GM21576 (cell line): ENCODE data around the gene MFAP5.

ENCODE experiments used
- ATAC-seq: cut with Tn5 transposase; IDR thresholded peaks from one replicate; pipeline ENCODE4 v1.9.1; 2021; ENCODE audit warnings: mild to moderate bottlenecking, moderate library complexity; ENCODE audit not compliant: unreplicated experiment

The MFAP5 gene

GRCh38 chr12:8662593-8662992 is at the start of gene MFAP5:
Gene MFAP5, minus strand, starts transcription at chr12:8662826. Its CDS starts 722 bp downstream, at chr12:8662104.
- ATAC-seq, result no peak

- no peak for ATAC-seq
Observed at GRCh38 chr12:8709124-8709830, 46.7 kb upstream of the MFAP5 start.

GRCh38 chr12:8702159-8702558 is 39.5 kb upstream of the MFAP5 start:
- ATAC-seq, result no peak

- ATAC-seq, result no peak
Observed at GRCh38 chr12:8701046-8701660, 38.5 kb upstream of the MFAP5 start.

GRCh38 chr12:8699714-8700113 is 37.1 kb upstream of the MFAP5 start:
- ATAC-seq, result no peak

GRCh38 chr12:8698879-8699278 is 36.3 kb upstream of the MFAP5 start:
- no peak for ATAC-seq

GRCh38 chr12:8698132-8698851 is 35.7 kb upstream of the MFAP5 start:
- ATAC-seq, result peak; percentile 35

- ATAC-seq, result peak; percentile 69
Observed at GRCh38 chr12:8697476-8698131, 35.0 kb upstream of the MFAP5 start, which contains the start of gene RIMKLB. Gene RIMKLB, plus strand, starts transcription at chr12:8697991. Its CDS starts 15,876 bp downstream, at chr12:8713867.

- ATAC-seq, result peak; percentile 21
Observed at GRCh38 chr12:8697120-8697475, 34.5 kb upstream of the MFAP5 start.

GRCh38 chr12:8696442-8697090 is 33.9 kb upstream of the MFAP5 start:
- ATAC-seq, result no peak

- no peak for ATAC-seq
Observed at GRCh38 chr12:8695116-8695515, 32.5 kb upstream of the MFAP5 start.

- ATAC-seq, result no peak
Observed at GRCh38 chr12:8692573-8692972, 29.9 kb upstream of the MFAP5 start.

GRCh38 chr12:8689681-8690080 is 27.1 kb upstream of the MFAP5 start:
- no peak for ATAC-seq

GRCh38 chr12:8687846-8688601 is 25.4 kb upstream of the MFAP5 start:
- ATAC-seq, result no peak

GRCh38 chr12:8685051-8685450 is 22.4 kb upstream of the MFAP5 start:
- no peak for ATAC-seq

GRCh38 chr12:8681129-8681884 is 18.7 kb upstream of the MFAP5 start:
- no peak for ATAC-seq

GRCh38 chr12:8680533-8680932 is 17.9 kb upstream of the MFAP5 start:
- no peak for ATAC-seq

GRCh38 chr12:8678661-8679111 is 16.1 kb upstream of the MFAP5 start:
- no peak for ATAC-seq

GRCh38 chr12:8677362-8677761 is 14.7 kb upstream of the MFAP5 start:
- no peak for ATAC-seq
